WERI-Rb-1 (cell line): Measurements from ENCODE around the gene CDK6.
A peak's percentile ranks its signal among the peaks of the same experiment; 100 is the strongest.

ENCODE experiments used
- DNase-seq: peaks from one replicate; pipeline ENCODE4 v3.0.0-alpha.2; 2020
- H3K27ac ChIP-seq: fragments of 250-450 bp; sonication (Bioruptor Pico); 2 replicates; pipeline ENCODE4 v1.5.1; 2020; ENCODE audit warnings: mild to moderate bottlenecking, moderate library complexity
- H3K27me3 ChIP-seq: fragments of 250-450 bp; sonication (Bioruptor Pico); 2 replicates; pipeline ENCODE4 v1.5.1; 2021; ENCODE audit warnings: mild to moderate bottlenecking, low read depth, moderate library complexity; ENCODE audit not compliant: insufficient read depth, severe bottlenecking
- H3K36me3 ChIP-seq: fragments of 250-450 bp; sonication (Bioruptor Pico); 2 replicates; pipeline ENCODE4 v1.5.1; 2020; ENCODE audit warnings: mild to moderate bottlenecking, moderate library complexity
- H3K4me3 ChIP-seq: 2 replicates; pipeline ENCODE4 v1.5.1; 2011; ENCODE audit warnings: low read depth, mild to moderate bottlenecking, control low read depth, low read length
- H3K9me3 ChIP-seq: fragments of 250-450 bp; sonication (Bioruptor Pico); 2 replicates; pipeline ENCODE4 v1.5.1; 2021; ENCODE audit warnings: mild to moderate bottlenecking, moderate library complexity; ENCODE audit not compliant: severe bottlenecking
- CTCF ChIP-seq: IDR thresholded peaks from 2 replicates; pipeline ENCODE4 v1.5.1; 2011; ENCODE audit warnings: low read depth, mild to moderate bottlenecking, control low read depth, inconsistent platforms, low read length

Gene CDK6

GRCh38 chr7:92833024-92833765 is 3.2 kb downstream of the CDK6 start:
- Histone ChIP-seq H3K4me3 (peak overlapping the region; percentile 96), H3K27me3 (peaks cover 20% of the 10 kb centered on the region), H3K36me3 (no peaks in the 10 kb centered on the region; the same call in 1 of the 2 replicates), H3K9me3 (no peaks in the 10 kb centered on the region), H3K27ac (peak overlapping the region; percentile 77)
- TF ChIP-seq CTCF: peak; percentile 97
- peak; percentile 91 for DNase-seq

- Histone ChIP-seq H3K27me3 (peaks cover 20% of the 10 kb centered on the region), H3K9me3 (no peaks in the 10 kb centered on the region), H3K27ac (peak overlapping the region; percentile 77), H3K4me3 (peak overlapping the region; percentile 96), H3K36me3 (no peaks in the 10 kb centered on the region; the same call in 1 of the 2 replicates)
- no peak for DNase-seq
- TF ChIP-seq CTCF: no peak
Observed at GRCh38 chr7:92832534-92833023, 3.8 kb downstream of the CDK6 start.

GRCh38 chr7:92831716-92832533 is 4.4 kb downstream of the CDK6 start:
- H3K27ac ChIP-seq: no peak overlapping the region
- no peak for TF ChIP-seq CTCF
- DNase-seq: no peak
- H3K9me3 ChIP-seq: no peaks in the 10 kb centered on the region
- no peaks in the 10 kb centered on the region; the same call in 1 of the 2 replicates for H3K36me3 ChIP-seq
- H3K4me3 ChIP-seq: peak overlapping the region; percentile 96
- H3K27me3 ChIP-seq: peaks cover 15% of the 10 kb centered on the region

GRCh38 chr7:92830532-92831110 is 5.8 kb downstream of the CDK6 start:
- TF ChIP-seq CTCF: no peak
- DNase-seq: no peak
- H3K36me3 ChIP-seq: no peaks in the 10 kb centered on the region; the same call in 1 of the 2 replicates
- peaks cover 11% of the 10 kb centered on the region for H3K27me3 ChIP-seq
- H3K9me3 ChIP-seq: no peaks in the 10 kb centered on the region
- H3K4me3 ChIP-seq: no peak overlapping the region
- H3K27ac ChIP-seq: no peak overlapping the region

GRCh38 chr7:92830027-92830426 is 6.3 kb downstream of the CDK6 start:
- H3K27ac ChIP-seq: no peak overlapping the region
- DNase-seq: no peak
- no peaks in the 10 kb centered on the region for H3K9me3 ChIP-seq
- no peaks in the 10 kb centered on the region; the same call in 1 of the 2 replicates for H3K36me3 ChIP-seq
- no peak for TF ChIP-seq CTCF
- peaks cover 5% of the 10 kb centered on the region for H3K27me3 ChIP-seq
- H3K4me3 ChIP-seq: no peak overlapping the region
